COLO668 (cell line): ENCODE results near the gene RBM38.

Experiments
- DNase-seq: peaks from one replicate; lab custom pipeline; 2025; ENCODE audit not compliant: unreplicated experiment; lab: John Stamatoyannopoulos, UW

The RBM38 gene

DNA sequence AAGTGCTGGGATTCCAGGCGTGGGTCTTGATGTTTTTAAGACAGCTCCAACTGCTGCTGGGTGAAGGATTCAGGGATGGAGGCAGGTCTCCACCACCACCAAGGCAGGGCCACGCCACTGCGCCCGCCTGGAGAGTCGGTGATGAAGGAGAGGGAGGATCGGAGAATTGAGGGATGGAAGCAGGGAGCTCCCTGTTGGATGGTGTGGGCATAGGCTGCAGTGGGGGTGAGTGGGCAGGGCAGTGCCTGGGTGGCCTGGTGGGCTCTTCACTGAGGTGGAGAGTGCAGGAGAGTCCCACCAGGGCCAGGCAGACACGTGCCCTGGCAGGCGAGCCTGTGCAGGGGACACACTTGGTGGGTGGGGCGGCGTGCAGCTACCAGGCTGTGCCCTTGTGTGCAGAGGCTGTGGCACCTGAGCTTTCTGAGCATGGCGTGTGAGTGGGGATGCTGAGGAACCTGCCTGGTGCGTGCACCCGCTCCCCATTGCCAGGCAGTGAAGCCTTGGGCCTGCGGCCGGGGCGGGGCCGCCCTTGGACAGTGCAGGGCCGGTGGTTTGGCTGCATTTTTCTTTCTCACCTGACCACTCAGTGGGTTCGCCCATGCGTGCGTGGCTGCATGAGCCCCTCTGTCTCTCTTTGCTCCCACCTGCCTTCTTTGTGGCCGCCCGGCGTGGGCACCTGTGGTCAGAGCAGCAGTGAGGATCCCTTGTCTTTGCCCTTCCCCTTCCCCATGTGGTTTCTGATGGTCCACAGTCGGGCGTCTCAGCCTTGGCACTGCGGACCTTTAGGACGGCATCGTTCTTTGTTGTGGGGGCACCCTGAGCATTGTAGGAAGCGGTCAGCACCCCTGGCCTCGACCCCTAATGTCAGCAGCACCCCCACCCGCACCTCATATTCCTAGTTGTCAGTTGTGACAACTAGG is 11.3 kb downstream of the RBM38 start:
- DNase-seq, result no peak

DNA sequence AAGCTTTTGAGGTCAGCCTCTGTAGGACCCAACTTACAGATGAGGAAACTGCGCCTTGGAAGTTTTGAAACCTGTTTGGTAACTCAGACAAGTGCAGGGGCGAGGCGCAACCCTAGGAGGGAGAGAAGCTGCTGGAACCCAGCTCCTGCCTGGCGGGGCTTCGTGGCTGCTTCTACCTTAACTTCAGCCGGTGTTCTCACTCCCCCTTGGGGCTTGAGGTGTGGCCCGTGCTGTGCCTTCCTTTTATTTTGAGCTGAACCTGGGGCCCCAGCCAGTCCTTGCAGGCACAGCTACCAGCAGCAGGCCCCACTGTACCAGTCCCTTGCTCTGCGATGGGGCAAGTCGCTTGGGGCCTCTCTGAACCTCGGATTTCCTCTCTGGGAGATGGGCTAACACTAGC is 12.0 kb downstream of the RBM38 start:
- DNase-seq, result no peak

DNA sequence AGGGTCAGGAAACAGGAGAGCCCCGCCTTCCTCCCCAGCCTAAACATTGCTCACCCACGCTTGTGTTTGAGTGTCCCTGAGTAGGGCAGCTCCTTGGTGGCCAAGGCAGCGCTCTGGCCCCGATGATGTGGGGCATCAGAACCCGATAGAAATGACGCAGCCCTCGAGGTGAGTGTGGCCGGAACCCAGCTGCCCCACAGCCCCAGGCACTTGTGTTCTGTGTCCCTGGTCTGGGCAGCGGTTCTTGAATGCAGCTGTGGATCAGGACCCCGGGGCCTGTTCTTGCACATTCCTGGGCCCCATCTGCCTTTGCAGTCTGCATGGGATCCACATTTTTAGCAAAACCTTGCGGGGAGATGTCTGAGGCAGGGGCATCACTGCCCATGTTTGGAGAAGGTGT is 12.8 kb downstream of the RBM38 start:
- DNase-seq, result no peak

DNA sequence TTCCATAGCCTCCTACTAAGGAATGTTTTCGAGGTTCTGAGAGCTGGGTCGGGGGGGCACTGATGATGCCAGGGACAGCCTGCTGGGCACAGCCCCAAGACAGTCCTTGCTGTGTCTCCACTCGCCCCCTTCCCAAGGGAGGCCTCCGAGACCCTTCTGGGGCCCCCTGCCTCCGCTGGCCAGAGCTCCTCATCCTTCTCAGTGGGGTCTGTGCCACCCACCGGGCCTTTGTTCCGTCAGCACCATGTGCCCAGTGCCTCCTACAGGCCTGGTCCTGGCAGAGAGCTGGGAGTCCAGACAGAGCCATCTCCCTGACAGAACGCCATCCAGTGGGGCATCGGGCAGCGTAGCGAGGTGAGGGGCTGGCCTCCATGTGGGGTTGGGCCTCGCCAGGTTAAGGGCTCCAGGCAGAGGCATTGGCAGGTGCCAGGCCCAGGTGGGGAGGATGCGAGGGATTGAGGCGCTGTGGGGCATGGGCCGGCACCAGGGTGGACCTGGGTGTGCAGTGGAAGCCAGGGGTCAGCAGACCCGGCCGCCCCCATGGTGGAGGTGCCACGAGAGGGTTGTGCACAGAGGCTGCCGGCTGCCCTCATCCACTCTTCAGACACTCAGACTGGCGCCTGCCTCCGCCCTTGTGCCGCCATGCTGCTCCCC is 13.3 kb downstream of the RBM38 start:
- DNase-seq, result no peak

DNA sequence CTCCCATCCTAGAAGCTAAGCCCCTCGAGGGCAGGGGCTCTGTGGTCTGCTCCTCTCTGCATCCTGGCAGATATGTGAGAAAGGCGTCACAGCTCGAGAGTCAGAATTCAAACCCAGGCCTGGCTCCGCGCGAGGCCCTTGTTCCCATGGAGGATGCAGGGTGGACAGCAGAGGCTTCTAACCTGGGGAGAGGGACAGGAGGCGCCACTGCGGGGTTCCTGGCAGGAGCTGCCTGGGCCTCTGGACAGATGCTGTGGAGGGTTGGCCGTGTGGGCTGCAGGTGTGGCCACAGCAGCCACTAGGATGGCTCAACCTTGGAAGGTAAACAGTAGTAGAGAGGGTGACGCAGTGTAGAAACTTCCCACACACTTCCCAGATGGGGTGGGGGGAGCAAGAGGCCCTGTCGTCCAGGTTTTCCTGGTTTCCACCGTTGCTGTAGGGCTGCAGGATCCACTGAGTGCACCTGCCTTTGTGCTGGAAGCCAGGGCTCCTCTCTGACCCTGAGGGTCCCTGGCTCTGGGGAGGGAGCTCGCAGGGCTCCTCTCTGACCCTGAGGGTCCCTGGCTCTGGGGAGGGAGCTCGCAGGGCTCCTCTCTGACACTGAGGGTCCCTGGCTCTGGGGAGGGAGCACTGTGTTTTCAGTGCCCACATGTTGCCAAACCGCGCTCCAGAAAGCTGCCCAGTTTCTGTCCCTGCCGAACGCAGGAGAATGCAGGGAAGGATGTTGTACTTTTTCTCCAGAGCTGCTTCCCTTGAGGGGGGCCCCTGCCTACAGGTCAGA is 14.2 kb downstream of the RBM38 start:
- no peak for DNase-seq

DNA sequence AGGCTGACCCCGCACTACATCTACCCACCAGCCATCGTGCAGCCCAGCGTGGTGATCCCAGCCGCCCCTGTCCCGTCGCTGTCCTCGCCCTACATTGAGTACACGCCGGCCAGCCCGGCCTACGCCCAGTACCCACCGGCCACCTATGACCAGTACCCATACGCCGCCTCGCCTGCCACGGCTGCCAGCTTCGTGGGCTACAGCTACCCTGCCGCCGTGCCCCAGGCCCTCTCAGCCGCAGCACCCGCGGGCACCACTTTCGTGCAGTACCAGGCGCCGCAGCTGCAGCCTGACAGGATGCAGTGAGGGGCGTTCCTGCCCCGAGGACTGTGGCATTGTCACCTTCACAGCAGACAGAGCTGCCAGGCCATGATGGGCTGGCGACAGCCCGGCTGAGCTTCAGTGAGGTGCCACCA is 16.4 kb downstream of the RBM38 start:
- no peak for DNase-seq

DNA sequence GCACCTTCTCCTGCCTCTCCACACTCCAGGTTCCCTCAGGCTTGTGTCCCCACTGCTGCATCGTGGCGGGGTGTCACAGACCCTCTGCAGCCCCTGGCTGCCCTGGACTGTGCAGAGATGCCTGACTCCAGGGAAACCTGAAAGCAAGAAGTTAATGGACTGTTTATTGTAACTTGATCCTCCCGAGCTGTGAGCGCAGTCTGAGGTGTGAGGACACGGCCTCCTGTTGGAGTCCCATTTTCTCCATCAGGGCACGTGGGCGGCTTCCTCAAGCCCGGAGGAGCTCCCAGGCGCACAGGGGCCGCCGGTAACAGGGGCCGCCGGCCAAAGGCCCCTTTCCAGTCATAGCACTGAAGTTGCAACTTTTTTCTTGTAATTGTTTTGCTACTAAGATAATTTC is 16.9 kb downstream of the RBM38 start:
- DNase-seq, result no peak

DNA sequence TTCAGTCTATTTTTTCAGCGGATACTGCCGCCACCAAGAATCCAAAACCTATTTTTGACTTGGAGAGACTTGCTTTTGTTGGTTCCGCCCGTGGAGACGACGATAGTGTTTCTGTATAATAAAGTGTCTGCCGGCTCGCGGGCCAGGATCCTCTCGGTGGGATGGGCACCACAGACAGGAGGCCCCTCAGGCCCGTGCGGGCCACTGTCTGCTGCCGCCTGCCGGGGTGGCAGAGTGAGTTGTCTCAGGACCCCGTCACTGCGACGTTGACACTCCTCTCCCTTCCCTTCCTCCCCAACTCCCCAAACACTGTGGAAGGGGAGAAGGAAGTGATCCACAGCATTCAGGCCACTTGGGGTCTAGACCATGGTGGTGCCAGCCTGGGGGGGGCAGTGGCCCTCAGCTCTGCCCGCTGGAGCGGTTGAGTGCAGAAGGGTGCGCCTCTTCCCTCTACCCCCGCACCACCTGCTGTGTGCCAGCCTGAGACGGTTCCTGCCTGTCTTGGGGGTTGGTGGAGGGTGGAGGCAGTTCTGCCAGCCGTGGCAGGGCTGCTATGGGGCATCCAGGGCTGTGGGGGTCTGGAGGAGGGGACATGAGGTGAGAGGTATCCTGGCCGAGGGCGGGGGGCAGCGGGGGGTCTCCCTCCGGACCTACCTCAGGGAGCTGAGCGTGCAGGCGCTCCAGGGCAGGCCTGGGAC is 17.5 kb downstream of the RBM38 start:
- DNase-seq, result no peak

DNA sequence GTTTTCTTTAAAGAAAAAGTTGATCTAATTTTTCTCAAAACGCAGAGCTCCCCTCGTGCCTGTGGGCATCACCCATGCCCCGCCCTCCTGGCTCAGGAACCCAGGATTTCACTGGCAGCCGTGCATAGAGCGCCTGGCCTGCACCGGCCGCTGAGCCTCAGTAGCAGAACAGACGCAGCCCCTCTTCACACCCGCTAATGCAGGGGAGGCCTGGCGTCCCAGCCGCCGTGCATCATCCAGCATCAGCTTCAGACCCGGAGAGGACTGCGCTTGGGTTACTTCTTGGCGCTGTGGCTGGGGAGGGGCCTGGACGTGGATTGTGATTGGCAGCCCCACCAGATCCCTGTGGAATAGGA is 18.1 kb downstream of the RBM38 start:
- DNase-seq, result no peak

DNA sequence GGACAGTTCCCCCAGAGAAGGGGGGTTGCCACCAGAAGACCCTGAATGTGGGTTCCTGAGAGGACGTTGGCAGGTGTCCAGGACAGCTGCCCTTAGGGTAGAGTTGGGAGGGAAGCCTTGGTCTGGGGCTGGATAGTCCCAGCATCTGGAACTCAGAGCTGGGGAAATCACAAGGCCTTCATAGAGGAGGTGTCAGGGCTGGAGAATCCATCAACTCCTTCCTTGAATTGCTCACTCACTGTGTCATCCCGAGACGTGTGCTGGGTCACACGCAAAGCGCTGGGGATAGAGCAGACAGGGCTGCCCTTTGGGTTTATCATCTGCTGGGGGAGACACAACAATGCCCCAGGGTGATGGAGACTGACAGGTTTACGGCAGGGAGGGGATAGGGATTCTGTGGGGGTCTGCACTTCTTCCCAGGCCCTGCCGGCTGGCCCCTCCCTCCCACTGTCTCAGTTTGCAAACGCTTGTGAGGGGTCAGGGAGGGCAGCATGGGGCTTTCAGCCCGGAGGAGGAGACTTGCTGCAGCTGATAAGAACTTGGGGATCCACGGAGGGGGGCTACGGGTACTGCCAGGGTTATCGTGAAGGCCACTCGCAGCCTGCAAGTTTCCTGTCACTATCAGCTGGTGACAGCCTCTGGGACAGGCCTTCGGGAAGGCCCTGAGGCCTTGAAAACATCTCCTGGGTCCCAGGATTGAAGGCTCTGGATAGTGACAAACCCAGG is 18.6 kb downstream of the RBM38 start:
- DNase-seq, result no peak

DNA sequence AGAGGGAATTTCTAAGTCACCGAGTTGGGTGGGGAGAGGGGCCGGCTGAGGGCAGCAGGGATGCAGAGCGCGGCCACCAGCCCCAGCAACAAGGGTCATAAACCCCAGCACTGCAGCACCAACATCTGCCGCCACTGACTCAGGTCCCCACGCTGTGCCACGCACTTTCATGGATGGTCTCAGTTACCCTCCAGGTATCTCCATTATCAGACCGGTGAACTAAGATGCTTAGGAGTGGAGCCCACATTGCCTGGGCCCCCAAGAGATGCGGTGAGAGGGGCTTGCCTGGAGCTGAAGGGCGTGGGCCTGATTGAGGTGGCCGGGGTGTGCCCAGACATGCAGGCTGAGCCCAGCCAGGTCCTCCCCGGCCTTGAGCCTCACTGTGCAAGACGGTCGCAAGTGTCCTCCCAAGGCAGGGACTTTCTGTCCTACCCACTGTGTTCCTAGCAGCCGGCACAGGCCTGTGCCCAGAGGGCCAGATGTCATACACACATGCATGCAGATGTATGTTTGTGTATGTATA is 19.3 kb downstream of the RBM38 start:
- DNase-seq, result no peak

DNA sequence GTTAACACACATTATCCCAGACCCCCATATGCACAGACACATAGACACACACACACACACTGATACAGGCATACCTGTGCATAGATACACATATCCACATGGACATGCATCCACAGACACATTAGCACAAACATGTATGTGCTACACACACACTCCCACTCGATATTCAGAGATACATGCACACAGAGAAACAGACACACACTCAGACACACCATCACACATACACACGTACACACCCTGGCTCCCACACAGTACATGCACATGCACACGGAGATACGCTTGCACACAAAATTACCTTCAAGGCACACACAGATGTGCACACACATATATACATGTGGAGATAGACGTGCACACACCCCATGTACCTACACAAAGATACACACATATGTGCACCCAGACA is 19.7 kb downstream of the RBM38 start:
- no peak for DNase-seq

DNA sequence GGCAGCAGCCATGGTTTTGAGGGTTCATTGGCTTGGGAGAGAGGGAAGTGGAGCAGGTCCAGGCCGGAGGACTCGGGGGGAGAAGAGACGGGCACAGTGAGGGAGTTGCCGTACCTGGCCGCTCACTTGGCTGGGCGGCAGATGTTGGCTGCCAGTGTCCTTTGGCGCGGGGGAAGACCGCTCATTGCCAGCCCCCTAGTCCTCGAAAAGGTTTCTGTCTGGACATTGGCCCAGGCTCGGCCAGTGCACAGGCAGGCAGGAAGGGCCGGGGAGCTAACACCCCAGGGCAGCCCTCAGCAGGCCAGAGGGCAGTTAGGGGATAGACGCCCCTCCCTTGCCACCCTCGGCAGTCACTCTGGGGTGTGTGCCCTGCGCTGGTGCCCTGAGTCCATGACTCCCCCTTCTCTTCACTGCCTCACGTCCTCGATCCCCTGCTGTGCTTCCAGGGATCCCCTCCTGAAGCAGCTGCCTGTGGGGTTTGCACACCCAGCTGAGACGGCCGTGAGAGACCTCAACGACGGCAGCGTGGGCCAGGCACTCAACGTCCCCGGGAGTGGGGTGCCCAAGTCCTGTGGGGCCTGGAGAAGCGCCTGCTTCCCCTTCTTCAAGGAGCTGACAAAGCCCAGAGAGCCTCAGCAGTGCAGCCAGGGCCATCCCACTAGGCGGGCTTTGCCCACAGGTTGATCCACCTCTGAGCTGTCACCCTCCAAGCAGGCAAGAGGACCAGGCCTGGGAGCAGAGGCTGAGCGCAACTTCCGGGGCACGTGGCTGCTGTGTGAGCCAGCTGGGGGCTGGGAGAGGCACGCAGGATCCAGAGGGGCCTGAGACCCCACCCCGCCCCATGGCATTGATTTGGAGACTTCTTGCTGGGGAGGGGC is 20.4 kb downstream of the RBM38 start:
- no peak for DNase-seq

DNA sequence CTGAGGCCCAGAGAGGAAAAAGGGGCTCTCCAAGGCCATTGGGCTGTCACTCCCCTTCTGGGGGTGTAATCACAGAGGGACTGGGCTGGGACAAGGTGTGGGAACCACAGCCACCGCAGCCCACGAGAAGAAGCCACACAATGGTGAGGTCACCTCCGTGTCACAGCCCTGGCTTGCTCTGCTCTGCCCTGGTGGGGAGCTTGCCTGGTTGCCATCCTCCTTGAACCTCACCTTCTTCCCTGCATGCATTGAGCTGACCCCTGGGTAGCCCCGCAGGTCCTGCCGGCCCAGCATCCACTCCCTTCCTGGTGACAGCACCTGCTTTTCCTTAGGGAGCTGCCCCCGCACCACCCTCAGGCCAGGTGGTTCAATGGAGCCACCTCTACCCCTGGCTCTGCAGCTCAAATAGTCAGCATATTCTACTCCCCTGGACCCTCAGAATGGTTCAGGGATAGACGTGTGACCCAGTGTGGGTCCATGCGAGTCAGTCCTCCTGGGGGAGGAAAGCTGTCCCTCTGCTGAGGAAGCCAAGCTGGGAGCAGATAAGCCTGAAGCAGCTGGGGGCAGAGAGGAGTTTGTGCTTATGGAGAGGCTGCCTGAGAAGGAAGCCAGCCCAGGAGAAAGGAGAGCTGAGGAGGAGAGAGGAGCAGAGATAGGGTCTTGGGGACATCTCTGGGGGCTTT is 21.3 kb downstream of the RBM38 start:
- no peak for DNase-seq

DNA sequence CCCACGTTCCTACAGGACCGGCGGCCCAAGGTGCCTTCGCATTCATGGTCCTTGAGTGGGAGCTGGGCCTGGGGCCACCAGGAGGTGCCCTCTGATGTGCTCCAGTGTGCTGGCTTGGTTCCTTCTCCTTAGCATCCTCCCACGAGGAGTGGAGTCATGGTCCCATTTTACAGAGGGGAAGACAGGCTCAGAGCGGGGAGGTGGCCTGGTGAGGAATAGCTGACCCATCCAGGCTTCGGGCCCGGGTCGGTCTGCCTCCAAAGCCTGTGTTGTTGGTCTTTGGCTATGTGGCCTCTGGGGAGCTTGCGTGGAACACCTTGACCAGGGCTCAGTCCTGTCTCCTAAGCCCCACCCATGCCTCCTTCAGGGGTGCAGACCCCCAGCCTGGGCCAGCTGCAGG is 22.8 kb downstream of the RBM38 start:
- no peak for DNase-seq

DNA sequence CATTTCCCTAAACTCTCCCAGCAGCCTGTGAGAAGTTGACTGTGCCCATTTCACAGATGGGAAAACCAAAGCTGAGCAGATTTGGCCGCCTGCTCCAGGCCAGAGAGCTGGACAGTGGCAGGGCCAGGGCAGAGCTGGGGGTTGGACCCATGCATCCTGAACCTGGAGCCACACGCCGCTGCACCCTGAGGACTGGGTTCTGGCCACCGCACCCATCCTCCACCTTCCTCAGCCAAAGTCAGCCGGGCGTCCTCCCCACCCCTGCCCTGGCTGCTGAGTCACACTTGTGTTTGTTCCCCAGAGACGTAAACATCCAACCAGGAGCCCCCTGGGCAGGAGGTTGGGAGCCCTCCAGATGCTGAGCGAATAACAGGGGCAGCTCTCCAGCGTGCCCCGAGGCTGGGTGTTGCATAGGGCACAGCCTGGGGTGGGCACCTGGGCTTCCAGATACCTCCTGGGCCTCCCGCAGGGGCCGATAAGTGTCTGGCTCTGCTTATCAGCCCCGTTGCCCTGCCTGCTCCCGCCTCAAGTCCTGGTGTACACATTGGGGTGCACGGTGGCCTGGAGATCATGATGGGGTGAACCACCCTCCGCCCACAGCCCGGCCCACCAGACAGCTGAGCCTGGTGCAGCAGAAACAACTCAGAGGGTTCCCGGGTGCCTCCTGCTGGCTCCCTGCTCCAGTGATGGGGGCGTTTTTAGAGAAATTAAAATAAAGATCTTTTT is 23.8 kb downstream of the RBM38 start:
- no peak for DNase-seq

DNA sequence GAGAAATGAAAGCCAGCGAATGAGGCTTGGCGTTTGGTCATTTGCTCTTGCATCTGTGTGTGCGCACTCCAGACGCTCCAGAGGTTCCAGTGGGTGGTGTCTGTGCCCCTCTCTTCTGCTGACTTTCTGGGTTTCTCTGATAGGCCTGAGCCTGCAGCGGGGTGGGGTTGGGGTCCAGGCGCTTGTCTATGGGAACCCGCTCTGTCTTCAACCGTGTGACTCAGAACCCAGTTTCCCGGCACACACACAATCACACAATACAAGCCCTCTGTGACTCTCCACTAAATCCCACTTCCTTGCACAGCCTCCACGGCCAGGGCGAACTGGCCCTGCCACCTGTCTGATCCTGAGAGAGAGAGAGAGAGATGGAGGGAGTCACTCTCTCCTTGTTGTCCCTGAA is 24.6 kb downstream of the RBM38 start:
- no peak for DNase-seq
